Tibial nerve (tissue), 4 donors: ENCODE data around the gene EXOSC9. TPM values are rescaled to one million over a fixed set of nuclear protein-coding genes. Genes with fewer than 3 reads are reported as not detected.
A peak's percentile ranks its signal among the peaks of the same experiment; 100 is the strongest.

Experiments used
- DNase-seq, 2 donors: peaks; one replicate each; pipeline ENCODE4 v3.0.0-alpha.2; 2019; ENCODE audit warnings: low spot score in 2 of 2
- H3K27ac ChIP-seq, 4 donors: fragments of 200-600 bp; sonication (generic) in 3 of 4; one replicate each; pipeline ENCODE4 v1.5.1; 2017 to 2019; ENCODE audit warnings: mild to moderate bottlenecking in 1 of 4
- H3K27me3 ChIP-seq, 2 donors: fragments of 200-600 bp; sonication (generic) in 1 of 2; one replicate each; pipeline versions ENCODE4 v1.5.1 to v1.6.0; 2017 to 2019
- H3K36me3 ChIP-seq, 3 donors: fragments of 200-600 bp; sonication (generic); one replicate each; pipeline ENCODE4 v1.5.1; 2018 to 2019
- H3K4me1 ChIP-seq, 4 donors: fragments of 200-600 bp; sonication (generic) in 3 of 4; one replicate each; pipeline ENCODE4 v1.5.1; 2017 to 2019
- H3K4me3 ChIP-seq, 4 donors: fragments of 200-600 bp; sonication (generic) in 3 of 4; one replicate each; pipeline ENCODE4 v1.5.1; 2017 to 2019; ENCODE audit warnings: mild to moderate bottlenecking in 1 of 4, moderate library complexity in 1 of 4
- H3K9me3 ChIP-seq, 4 donors: fragments of 200-600 bp; sonication (generic) in 3 of 4; one replicate each; pipeline ENCODE4 v1.5.1; 2017 to 2019
- CTCF ChIP-seq, 5 experiments: fragments of 200-600 bp in 3 of 5; fragments of 450-650 bp in 2 of 5; sonication (generic) in 3 of 5; IDR thresholded peaks; one replicate each; pipeline ENCODE4 v1.5.1; 2016 to 2019; ENCODE audit warnings: antibody characterized with exemption in 5 of 5, mild to moderate bottlenecking in 3 of 5, moderate library complexity in 2 of 5
- EP300 ChIP-seq, 2 donors: sonication (generic); formaldehyde crosslinking; IDR thresholded peaks; one replicate each; pipeline ENCODE4 v1.6.1; 2017; ENCODE audit warnings: antibody characterized with exemption in 2 of 2, mild to moderate bottlenecking in 1 of 2
- POLR2A ChIP-seq, 2 donors: fragments of 450-650 bp; IDR thresholded peaks; one replicate each; pipeline ENCODE4 v1.6.1; 2017; ENCODE audit warnings: antibody characterized with exemption in 2 of 2, mild to moderate bottlenecking in 2 of 2, moderate library complexity in 2 of 2
- WGBS, 2 donors: methylation state at CpG; one replicate each; pipeline ENCODE4 v1.1.5; 2018; 5-methylcytosine and 5-hydroxymethylcytosine counted together
- total RNA-seq, 4 donors: library from RNA; depleted of rRNA; stranded (reverse); fragments of >200 nt; gene quantifications; one replicate each; pipeline ENCODE4 v1.1.0, GENCODE V29; 2016

The EXOSC9 gene
- total RNA-seq, 4 donors from 2014 or later = 20.1 to 32.7 (median 26.6) TPM

- Histone ChIP-seq H3K4me1 (peaks cover 0 to 3% (median 0%) of the 10 kb centered on the region in 4 donors), H3K9me3 (peaks cover 0 to 5% (median 0%) of the 10 kb centered on the region in 4 donors), H3K36me3 (no peaks in the 10 kb centered on the region), H3K27ac (peak overlapping the region in 1 of 4 donors; percentile 85), H3K4me3 (no peak overlapping the region), H3K27me3 (peaks cover 0 to 2% of the 10 kb centered on the region in 2 donors)
- TF ChIP-seq EP300 (IDR thresholded peaks at IDR 0.05) (no peak), POLR2A (IDR thresholded peaks at IDR 0.05) (no peak), CTCF (IDR thresholded peaks at IDR 0.05) (no peak)
- WGBS, 2 donors = 78 to 84% methylated on average over 1 of the region's 1 CpG
- no peak for DNase-seq
These were observed 17.9 kb upstream of the EXOSC9 start for GRCh38 chr4:121783210-121783609.

- Histone ChIP-seq H3K36me3 (no peaks in the 10 kb centered on the region), H3K27me3 (peaks cover 0 to 2% of the 10 kb centered on the region in 2 donors), H3K27ac (peak overlapping the region; percentile 54 to 85 (median 76)), H3K4me1 (peaks cover 0 to 3% (median 0%) of the 10 kb centered on the region in 4 donors), H3K9me3 (peaks cover 0 to 5% (median 0%) of the 10 kb centered on the region in 4 donors), H3K4me3 (no peak overlapping the region)
- 42 to 43% methylated on average over 1 of the region's 1 CpG for whole genome bisulfite sequencing, 2 donors
- no peak for DNase-seq
- no peak for TF ChIP-seq POLR2A (IDR thresholded peaks at IDR 0.05)
- no peak for TF ChIP-seq CTCF (IDR thresholded peaks at IDR 0.05)
- TF ChIP-seq EP300 (IDR thresholded peaks at IDR 0.05) = no peak
These were observed 16.7 kb upstream of the EXOSC9 start for GRCh38 chr4:121784401-121784800.

GRCh38 chr4:121784975-121785374 is 16.1 kb upstream of the EXOSC9 start:
- no peaks in the 10 kb centered on the region for H3K36me3 ChIP-seq
- DNase-seq = peak in 1 of 2 donors; percentile 5
- no peak overlapping the region for H3K4me3 ChIP-seq
- peaks cover 0 to 5% (median 0%) of the 10 kb centered on the region in 4 donors for H3K9me3 ChIP-seq
- peaks cover 0 to 3% (median 0%) of the 10 kb centered on the region in 4 donors for H3K4me1 ChIP-seq
- TF ChIP-seq CTCF (IDR thresholded peaks at IDR 0.05) = no peak
- peak in 1 of 2 donors; percentile 9 for TF ChIP-seq POLR2A (IDR thresholded peaks at IDR 0.05)
- peak in 1 of 2 donors; percentile 66 for TF ChIP-seq EP300 (IDR thresholded peaks at IDR 0.05)
- H3K27me3 ChIP-seq = peaks cover 0 to 2% of the 10 kb centered on the region in 2 donors
- WGBS, 2 donors = 27 to 28% methylated on average over 2 of the region's 2 CpGs
- H3K27ac ChIP-seq = peak overlapping the region; percentile 54 to 85 (median 76)

GRCh38 chr4:121785479-121785878 is 15.6 kb upstream of the EXOSC9 start:
- no peak for DNase-seq
- TF ChIP-seq CTCF (IDR thresholded peaks at IDR 0.05) (no peak), EP300 (IDR thresholded peaks at IDR 0.05) (peak in 1 of 2 donors; percentile 71)
- Histone ChIP-seq H3K27ac (peak overlapping the region; percentile 59 to 85 (median 76)), H3K4me1 (peaks cover 0 to 3% (median 0%) of the 10 kb centered on the region in 4 donors), H3K9me3 (peaks cover 0 to 5% (median 0%) of the 10 kb centered on the region in 4 donors), H3K4me3 (no peak overlapping the region), H3K27me3 (peaks cover 0 to 2% of the 10 kb centered on the region in 2 donors), H3K36me3 (no peaks in the 10 kb centered on the region)
- whole genome bisulfite sequencing, 2 donors = 38 to 55% methylated on average over 4 of the region's 4 CpGs

- Histone ChIP-seq H3K27me3 (peaks cover 0 to 2% of the 10 kb centered on the region in 2 donors), H3K36me3 (no peaks in the 10 kb centered on the region), H3K4me3 (no peak overlapping the region), H3K4me1 (peaks cover 0 to 3% (median 0%) of the 10 kb centered on the region in 4 donors), H3K27ac (peak overlapping the region; percentile 46 to 85 (median 72)), H3K9me3 (peaks cover 0 to 5% (median 0%) of the 10 kb centered on the region in 4 donors)
- DNase-seq = no peak
- TF ChIP-seq POLR2A (IDR thresholded peaks at IDR 0.05) (no peak), CTCF (IDR thresholded peaks at IDR 0.05) (no peak), EP300 (IDR thresholded peaks at IDR 0.05) (no peak)
- 66 to 73% methylated on average over 2 of the region's 2 CpGs for WGBS, 2 donors
These were observed 14.9 kb upstream of the EXOSC9 start for GRCh38 chr4:121786221-121786620.
